ENCODE measurements around the gene ELP6. TPM values are rescaled to one million over a fixed set of nuclear protein-coding genes. Genes with fewer than 3 reads are reported as not detected.

Gene ELP6
- total and polyA plus RNA-seq, 7 donors, result 17.7 to 50.9 (median 21.2) TPM

DNA sequence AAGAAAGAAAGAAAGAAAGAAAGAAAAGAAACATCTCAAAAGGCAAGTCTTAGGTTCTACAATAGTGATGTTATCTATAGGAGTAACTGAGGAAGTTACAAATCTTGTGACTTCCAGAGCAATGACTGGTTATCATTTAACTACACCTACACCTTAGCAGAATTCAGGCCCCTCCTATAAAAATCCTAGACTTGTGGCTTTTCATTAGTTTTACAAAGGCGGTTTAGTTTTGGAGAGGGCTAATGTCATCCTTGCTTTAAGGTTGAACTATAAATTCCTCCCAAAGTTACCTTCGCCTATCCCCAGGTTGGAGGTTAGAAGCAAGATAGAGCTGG is 33.7 kb downstream of the ELP6 start:
- Histone ChIP-seq H3K27ac (no peak overlapping the region), H3K27me3 (ENCODE audit: insufficient read depth in 3 of 3, low read length in 2 of 3) (no peaks in the 10 kb centered on the region), H3K36me3 (ENCODE audit: insufficient read depth in 1 of 2, low read depth in 1 of 2) (no peaks in the 10 kb centered on the region), H3K9me3 (no peaks in the 10 kb centered on the region), H3K4me3 (no peak overlapping the region), H3K4me1 (peaks cover 11% of the 10 kb centered on the region)
- intact Hi-C loops (cut with DNase I), result no loop called here
- TF ChIP-seq, protein P1, sequence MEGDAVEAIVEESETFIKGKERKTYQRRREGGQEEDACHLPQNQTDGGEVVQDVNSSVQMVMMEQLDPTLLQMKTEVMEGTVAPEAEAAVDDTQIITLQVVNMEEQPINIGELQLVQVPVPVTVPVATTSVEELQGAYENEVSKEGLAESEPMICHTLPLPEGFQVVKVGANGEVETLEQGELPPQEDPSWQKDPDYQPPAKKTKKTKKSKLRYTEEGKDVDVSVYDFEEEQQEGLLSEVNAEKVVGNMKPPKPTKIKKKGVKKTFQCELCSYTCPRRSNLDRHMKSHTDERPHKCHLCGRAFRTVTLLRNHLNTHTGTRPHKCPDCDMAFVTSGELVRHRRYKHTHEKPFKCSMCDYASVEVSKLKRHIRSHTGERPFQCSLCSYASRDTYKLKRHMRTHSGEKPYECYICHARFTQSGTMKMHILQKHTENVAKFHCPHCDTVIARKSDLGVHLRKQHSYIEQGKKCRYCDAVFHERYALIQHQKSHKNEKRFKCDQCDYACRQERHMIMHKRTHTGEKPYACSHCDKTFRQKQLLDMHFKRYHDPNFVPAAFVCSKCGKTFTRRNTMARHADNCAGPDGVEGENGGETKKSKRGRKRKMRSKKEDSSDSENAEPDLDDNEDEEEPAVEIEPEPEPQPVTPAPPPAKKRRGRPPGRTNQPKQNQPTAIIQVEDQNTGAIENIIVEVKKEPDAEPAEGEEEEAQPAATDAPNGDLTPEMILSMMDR (IDR thresholded peaks at IDR 0.05), result no peak
- ATAC-seq (no peak), DNase-seq (no peak)
- WGBS, 3 donors, result 94 to 96% (median 95%) methylated on average over 2 of the region's 2 CpGs

DNA sequence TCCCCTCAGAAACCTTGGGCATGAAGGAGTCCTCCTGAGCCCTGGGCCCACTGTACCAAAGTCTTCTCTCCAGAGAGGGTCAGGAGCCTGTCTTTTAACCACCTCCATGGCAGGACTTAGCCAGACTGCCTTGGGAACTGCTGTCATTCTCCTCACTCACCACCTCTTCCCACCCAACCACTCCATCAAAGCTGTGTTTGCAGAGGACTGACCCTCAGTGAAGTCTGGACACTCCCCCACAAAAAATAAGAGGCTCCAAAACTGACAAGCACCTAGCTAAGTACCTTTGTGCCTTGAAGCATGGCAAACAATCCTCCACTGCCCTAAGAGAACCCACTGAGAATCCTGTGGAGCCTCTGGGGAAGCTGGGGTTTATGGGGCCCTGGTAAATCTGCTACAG is 35.5 kb downstream of the ELP6 start:
- intact Hi-C loops (cut with DNase I), result no loop called here
- ATAC-seq (no peak), DNase-seq (no peak)
- H3K27me3 ChIP-seq (ENCODE audit: insufficient read depth in 3 of 3, low read length in 2 of 3), result no peaks in the 10 kb centered on the region
- H3K27ac ChIP-seq, result no peak overlapping the region
- H3K4me3 ChIP-seq, result no peak overlapping the region
- no peaks in the 10 kb centered on the region for H3K36me3 ChIP-seq (ENCODE audit: insufficient read depth in 1 of 2, low read depth in 1 of 2)
- TF ChIP-seq, protein P1 (IDR thresholded peaks at IDR 0.05), result no peak
- peaks cover 22% of the 10 kb centered on the region for H3K4me1 ChIP-seq
- no peaks in the 10 kb centered on the region for H3K9me3 ChIP-seq

DNA sequence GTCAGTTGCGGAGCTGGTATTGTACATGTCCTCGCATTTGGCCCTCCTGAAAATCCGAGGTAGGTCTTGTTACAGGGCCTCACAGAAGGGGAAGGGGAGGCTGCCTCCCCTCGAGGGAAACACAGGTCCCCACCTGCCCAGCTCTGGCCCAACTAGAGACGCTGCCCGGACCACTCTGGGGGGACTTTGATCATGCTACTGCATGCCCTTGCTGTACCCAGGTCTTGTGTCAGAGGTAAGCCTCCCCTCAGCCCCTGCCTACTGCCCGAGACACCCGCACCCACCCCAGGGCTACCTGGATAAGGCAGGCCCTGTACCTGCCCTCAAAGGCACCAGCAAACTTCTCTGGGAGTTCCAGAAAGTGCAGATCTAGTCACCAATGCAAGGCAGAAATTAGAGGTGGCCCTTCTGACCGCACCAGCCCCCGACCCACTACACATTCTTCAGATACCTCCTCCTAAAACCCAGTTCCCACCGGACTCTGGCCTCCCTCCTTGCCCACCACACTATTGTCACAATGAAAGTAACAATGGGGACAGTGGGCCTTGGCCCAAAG is 36.8 kb downstream of the ELP6 start:
- H3K4me1 ChIP-seq, result peaks cover 22% of the 10 kb centered on the region
- H3K4me3 ChIP-seq, result peak overlapping the region; percentile 97
- WGBS, 3 donors, result 87% methylated on average over 11 of the region's 11 CpGs
- H3K27me3 ChIP-seq (ENCODE audit: insufficient read depth in 3 of 3, low read length in 2 of 3), result no peaks in the 10 kb centered on the region
- DNase-seq (no peak), ATAC-seq (no peak)
- H3K9me3 ChIP-seq, result no peaks in the 10 kb centered on the region
- TF ChIP-seq, protein P1 (IDR thresholded peaks at IDR 0.05), result no peak
- peak overlapping the region; percentile 90 for H3K27ac ChIP-seq
- H3K36me3 ChIP-seq (ENCODE audit: insufficient read depth in 1 of 2, low read depth in 1 of 2), result no peaks in the 10 kb centered on the region
- intact Hi-C loops (cut with DNase I), result loop anchor here (1.0 to 2.0 kb wide), 2 partner anchors 55 to 56 kb away; no protein-coding TSS in a partner anchor

DNA sequence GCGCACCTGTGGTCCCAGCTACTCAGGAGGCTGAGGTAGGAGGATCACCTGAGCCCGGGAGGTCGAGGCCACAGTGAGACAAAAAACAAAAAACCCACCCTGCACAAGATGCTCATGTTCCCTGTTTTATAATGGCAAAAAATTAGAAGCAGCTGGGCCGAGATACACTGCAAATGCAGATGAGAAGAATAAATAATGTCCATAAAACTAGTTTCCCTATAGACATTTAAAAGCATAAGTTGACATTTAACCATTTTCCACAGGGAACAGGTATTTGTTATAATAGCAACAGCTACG is 37.2 kb downstream of the ELP6 start:
- no peaks in the 10 kb centered on the region for H3K9me3 ChIP-seq
- DNase-seq (no peak), ATAC-seq (no peak)
- intact Hi-C loops (cut with DNase I), result loop anchor here (1.0 to 2.0 kb wide), 2 partner anchors 55 kb away; no protein-coding TSS in a partner anchor
- H3K27me3 ChIP-seq (ENCODE audit: insufficient read depth in 3 of 3, low read length in 2 of 3), result no peaks in the 10 kb centered on the region
- H3K4me3 ChIP-seq, result peak overlapping the region; percentile 97
- H3K4me1 ChIP-seq, result peaks cover 22% of the 10 kb centered on the region
- no peaks in the 10 kb centered on the region for H3K36me3 ChIP-seq (ENCODE audit: insufficient read depth in 1 of 2, low read depth in 1 of 2)
- H3K27ac ChIP-seq, result peak overlapping the region; percentile 90
- TF ChIP-seq, protein P1 (IDR thresholded peaks at IDR 0.05), result no peak
- 54 to 58% (median 55%) methylated on average over 5 of the region's 5 CpGs for WGBS, 3 donors
